ENCODE results near the gene ARRB2. TPM values are rescaled to one million over a fixed set of nuclear protein-coding genes. Genes with fewer than 3 reads are reported as not detected.
"Not testable (repeated sequence)": the region's sequence is repeated elsewhere in the genome, so short reads cannot be mapped to it uniquely, and the experiment has no call there.

Gene ARRB2
- total and polyA plus RNA-seq, 2 experiments from 2014 or later: 37.3 to 45.0 TPM

GRCh38 chr17:4696437-4696805 is 14.0 kb upstream of the ARRB2 start:
- Histone ChIP-seq H3F3A (replicated peaks; ENCODE audit: low read depth) (0 out of 2 replicates have a peak, but pooled peaks cover 7% of the 10 kb centered on the region), H3K79me2 (replicated peaks; ENCODE audit: insufficient read depth) (peaks cover 100% of the 10 kb centered on the region), H3K9me2 (ENCODE audit: insufficient read depth) (no peaks in the 10 kb centered on the region), H3K4me2 (no peak overlapping the region), H3K4me3 (no peak overlapping the region), H2AFZ (no peak overlapping the region), H3K4me1 (ENCODE audit: insufficient read depth) (no peaks in the 10 kb centered on the region), H4K20me1 (replicated peaks; ENCODE audit: insufficient read depth) (peaks cover 75% of the 10 kb centered on the region), H3K27ac (ENCODE audit: low read depth) (no peak overlapping the region), H3K27me3 (ENCODE audit: insufficient read depth) (no peaks in the 10 kb centered on the region), H3K36me3 (ENCODE audit: insufficient read depth) (peaks cover 13% of the 10 kb centered on the region; the same call in 1 of the 2 replicates)
- Mint-ChIP-seq H3K27me3 (ENCODE audit: insufficient read depth, low read depth, poor library complexity) (peaks cover 4% of the 10 kb centered on the region), H3K4me3 (no peak overlapping the region), H3K36me3 (ENCODE audit: low read depth) (peaks cover 35% of the 10 kb centered on the region), H3K27ac (no peak overlapping the region), H3K9me3 (no peaks in the 10 kb centered on the region), H3K4me1 (peaks cover under 1% of the 10 kb centered on the region; the same call in 2 of the 3 replicates)
- DNase-seq (ENCODE audit: low spot score) (no peak), ATAC-seq (no peak)
- no peak for TF ChIP-seq NANOG (IDR thresholded peaks at IDR 0.05; ENCODE audit: borderline replicate concordance)
- no peak for TF ChIP-seq EZH2 (IDR thresholded peaks at IDR 0.05; ENCODE audit: low read depth, unreplicated experiment)
- TF ChIP-seq ZNF114 (CRISPR knock-in tag; IDR thresholded peaks at IDR 0.05): no peak
- TF ChIP-seq, protein P1, sequence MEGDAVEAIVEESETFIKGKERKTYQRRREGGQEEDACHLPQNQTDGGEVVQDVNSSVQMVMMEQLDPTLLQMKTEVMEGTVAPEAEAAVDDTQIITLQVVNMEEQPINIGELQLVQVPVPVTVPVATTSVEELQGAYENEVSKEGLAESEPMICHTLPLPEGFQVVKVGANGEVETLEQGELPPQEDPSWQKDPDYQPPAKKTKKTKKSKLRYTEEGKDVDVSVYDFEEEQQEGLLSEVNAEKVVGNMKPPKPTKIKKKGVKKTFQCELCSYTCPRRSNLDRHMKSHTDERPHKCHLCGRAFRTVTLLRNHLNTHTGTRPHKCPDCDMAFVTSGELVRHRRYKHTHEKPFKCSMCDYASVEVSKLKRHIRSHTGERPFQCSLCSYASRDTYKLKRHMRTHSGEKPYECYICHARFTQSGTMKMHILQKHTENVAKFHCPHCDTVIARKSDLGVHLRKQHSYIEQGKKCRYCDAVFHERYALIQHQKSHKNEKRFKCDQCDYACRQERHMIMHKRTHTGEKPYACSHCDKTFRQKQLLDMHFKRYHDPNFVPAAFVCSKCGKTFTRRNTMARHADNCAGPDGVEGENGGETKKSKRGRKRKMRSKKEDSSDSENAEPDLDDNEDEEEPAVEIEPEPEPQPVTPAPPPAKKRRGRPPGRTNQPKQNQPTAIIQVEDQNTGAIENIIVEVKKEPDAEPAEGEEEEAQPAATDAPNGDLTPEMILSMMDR (conservative IDR thresholded peaks at IDR 0.05; ENCODE audit: low read depth in 2 of 2): no peak
- TF ChIP-seq POLR2AphosphoS5 (IDR thresholded peaks at IDR 0.05; ENCODE audit: low read depth): no peak
- no peak for TF ChIP-seq JUNB (IDR thresholded peaks at IDR 0.05; ENCODE audit: unreplicated experiment)
- TF ChIP-seq EZH2phosphoT487 (IDR thresholded peaks at IDR 0.05; ENCODE audit: unreplicated experiment): no peak
- TF ChIP-seq CREB1 (CRISPR knock-in tag; IDR thresholded peaks at IDR 0.05; ENCODE audit: low read depth): no peak
- no peak for TF ChIP-seq STAT1 (IDR thresholded peaks at IDR 0.05; ENCODE audit: unreplicated experiment)
- no peak for TF ChIP-seq ETS1 (IDR thresholded peaks at IDR 0.05)
- TF ChIP-seq, protein P2, sequence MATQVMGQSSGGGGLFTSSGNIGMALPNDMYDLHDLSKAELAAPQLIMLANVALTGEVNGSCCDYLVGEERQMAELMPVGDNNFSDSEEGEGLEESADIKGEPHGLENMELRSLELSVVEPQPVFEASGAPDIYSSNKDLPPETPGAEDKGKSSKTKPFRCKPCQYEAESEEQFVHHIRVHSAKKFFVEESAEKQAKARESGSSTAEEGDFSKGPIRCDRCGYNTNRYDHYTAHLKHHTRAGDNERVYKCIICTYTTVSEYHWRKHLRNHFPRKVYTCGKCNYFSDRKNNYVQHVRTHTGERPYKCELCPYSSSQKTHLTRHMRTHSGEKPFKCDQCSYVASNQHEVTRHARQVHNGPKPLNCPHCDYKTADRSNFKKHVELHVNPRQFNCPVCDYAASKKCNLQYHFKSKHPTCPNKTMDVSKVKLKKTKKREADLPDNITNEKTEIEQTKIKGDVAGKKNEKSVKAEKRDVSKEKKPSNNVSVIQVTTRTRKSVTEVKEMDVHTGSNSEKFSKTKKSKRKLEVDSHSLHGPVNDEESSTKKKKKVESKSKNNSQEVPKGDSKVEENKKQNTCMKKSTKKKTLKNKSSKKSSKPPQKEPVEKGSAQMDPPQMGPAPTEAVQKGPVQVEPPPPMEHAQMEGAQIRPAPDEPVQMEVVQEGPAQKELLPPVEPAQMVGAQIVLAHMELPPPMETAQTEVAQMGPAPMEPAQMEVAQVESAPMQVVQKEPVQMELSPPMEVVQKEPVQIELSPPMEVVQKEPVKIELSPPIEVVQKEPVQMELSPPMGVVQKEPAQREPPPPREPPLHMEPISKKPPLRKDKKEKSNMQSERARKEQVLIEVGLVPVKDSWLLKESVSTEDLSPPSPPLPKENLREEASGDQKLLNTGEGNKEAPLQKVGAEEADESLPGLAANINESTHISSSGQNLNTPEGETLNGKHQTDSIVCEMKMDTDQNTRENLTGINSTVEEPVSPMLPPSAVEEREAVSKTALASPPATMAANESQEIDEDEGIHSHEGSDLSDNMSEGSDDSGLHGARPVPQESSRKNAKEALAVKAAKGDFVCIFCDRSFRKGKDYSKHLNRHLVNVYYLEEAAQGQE (IDR thresholded peaks at IDR 0.05; ENCODE audit: unreplicated experiment): no peak

DNA sequence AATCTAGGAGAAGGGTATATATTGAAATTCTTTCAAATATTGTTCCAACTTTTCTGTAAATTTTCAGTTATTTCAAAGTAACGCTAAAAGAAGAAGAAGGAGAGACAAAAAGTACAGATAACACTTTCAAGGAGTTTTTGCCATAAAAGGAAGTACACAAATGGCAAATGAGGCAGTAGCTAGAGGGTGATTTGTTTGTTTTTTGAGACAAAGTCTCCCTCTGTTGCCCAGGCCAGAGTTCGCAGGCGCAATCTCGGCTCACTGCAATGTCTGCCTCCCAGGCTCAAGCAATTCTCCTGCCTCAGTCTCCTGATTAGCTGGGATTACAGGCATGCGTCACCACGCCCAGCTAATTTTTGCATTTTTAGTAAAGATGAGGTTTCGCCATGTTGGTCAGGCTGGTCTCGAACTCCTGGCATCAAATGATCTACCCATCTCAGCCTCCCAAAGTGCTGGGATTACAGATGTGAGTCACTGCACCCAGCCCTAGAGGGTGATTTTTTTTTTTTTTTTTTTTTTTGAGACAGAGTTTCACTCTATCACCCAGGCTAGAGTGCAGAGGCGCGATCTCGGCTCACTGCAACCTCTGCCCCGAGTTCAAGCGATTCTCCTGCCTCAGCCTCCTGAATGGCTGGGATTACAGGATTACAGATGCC is 10.9 kb upstream of the ARRB2 start:
- Histone ChIP-seq H4K20me1 (replicated peaks; ENCODE audit: insufficient read depth) (peaks cover 61% of the 10 kb centered on the region), H3K79me2 (replicated peaks; ENCODE audit: insufficient read depth) (peaks cover 94% of the 10 kb centered on the region), H3K36me3 (ENCODE audit: insufficient read depth) (peaks cover 12% of the 10 kb centered on the region), H3K4me1 (ENCODE audit: insufficient read depth) (peaks cover 13% of the 10 kb centered on the region; the same call in 1 of the 2 replicates)
- not testable (repeated sequence) for H3K4me3 ChIP-seq; ATAC-seq; H3K9me2 ChIP-seq (ENCODE audit: insufficient read depth); H3K9me3 Mint-ChIP-seq; H3K4me2 ChIP-seq; DNase-seq (ENCODE audit: low spot score); H3F3A ChIP-seq (replicated peaks; ENCODE audit: low read depth); H3K4me3 Mint-ChIP-seq; H2AFZ ChIP-seq; H3K27ac ChIP-seq (ENCODE audit: low read depth); H3K27me3 Mint-ChIP-seq (ENCODE audit: insufficient read depth, low read depth, poor library complexity); H3K27ac Mint-ChIP-seq; H3K27me3 ChIP-seq (ENCODE audit: insufficient read depth)
- peaks cover 24% of the 10 kb centered on the region for H3K36me3 Mint-ChIP-seq (ENCODE audit: low read depth)
- H3K4me1 Mint-ChIP-seq: peaks cover 18% of the 10 kb centered on the region; the same call in 2 of the 3 replicates
